Endothelial cell of umbilical vein (primary cell): ENCODE measurements around the gene POLR3C. TPM values are rescaled to one million over a fixed set of nuclear protein-coding genes. Genes with fewer than 3 reads are reported as not detected.

Experiments used
- BruUV-seq: library from RNA; stranded (reverse); fragments of 400-500 nt; replicated peaks from 2 replicates; lab custom pipeline; 2021; lab: Mats Ljungman, UMichigan
- CTCF ChIA-PET: fragments of 300-600, 350-600 bp; sonication (Branson Sonifier 250); formaldehyde crosslinking; loops from one replicate; lab custom pipeline; 2021; ENCODE audit warnings: antibody characterized with exemption, inconsistent platforms; lab: Charles Lee
- POLR2A ChIA-PET: fragments of 300-600, 350-600 bp; sonication (Branson Sonifier 250); formaldehyde crosslinking; loops from one replicate; lab custom pipeline; 2021; ENCODE audit warnings: antibody characterized with exemption, inconsistent platforms; lab: Charles Lee
- DNase-seq: peaks from one replicate; pipeline ENCODE4 v3.0.0-alpha.2; 2011; ENCODE audit warnings: low read depth, low spot score
- FAIRE-seq: peaks from 2 replicates; lab custom pipeline; 2011; peaks lifted over from hg19 to GRCh38; lab: Jason Lieb, UNC
- H2AFZ ChIP-seq: 2 replicates; pipeline ENCODE4 v1.6.0; 2012; ENCODE audit warnings: low read depth, low read length, control low read depth, inconsistent platforms
- H3K27ac ChIP-seq: 2 replicates; pipeline ENCODE4 v1.5.1; 2011; ENCODE audit warnings: low read depth, mild to moderate bottlenecking, control low read depth, low read length, moderate library complexity; ENCODE audit not compliant: insufficient read depth
- H3K27me3 ChIP-seq, 2 experiments: 2 replicates each; pipeline versions ENCODE4 v1.6.0 to v1.6.1; 2011; ENCODE audit warnings: low read length in 2 of 2, mixed read lengths in 1 of 2; ENCODE audit not compliant: control insufficient read depth in 2 of 2, insufficient read depth in 2 of 2
- H3K36me3 ChIP-seq, 2 experiments: 2 replicates in 1 of 2; 3 replicates in 1 of 2; pipeline ENCODE4 v1.5.1; 2011; ENCODE audit warnings: low read length in 2 of 2, mild to moderate bottlenecking in 1 of 2, moderate library complexity in 1 of 2; ENCODE audit not compliant: control insufficient read depth in 2 of 2, insufficient read depth in 2 of 2; ENCODE audit errors: extremely low read depth in 1 of 2
- H3K4me1 ChIP-seq: 3 replicates; pipeline ENCODE4 v1.5.1; 2011; ENCODE audit warnings: mild to moderate bottlenecking, low read length; ENCODE audit not compliant: control insufficient read depth, insufficient read depth; ENCODE audit errors: extremely low read depth
- H3K4me2 ChIP-seq: 2 replicates; pipeline ENCODE4 v1.6.1; 2011; ENCODE audit warnings: low read length, control low read depth, mixed read lengths; ENCODE audit not compliant: insufficient read depth
- H3K4me3 ChIP-seq, 3 experiments: fragments of 200-600 bp in 1 of 3; sonication (generic), shearing (Covaris generic) in 1 of 3; replicated peaks in 1 of 3; 2 replicates each; pipeline ENCODE4 v1.5.1; 2011 to 2016; ENCODE audit warnings: control low read depth in 3 of 3, low read length in 3 of 3, mild to moderate bottlenecking in 2 of 3, inconsistent platforms in 1 of 3, low read depth in 1 of 3, moderate library complexity in 1 of 3; ENCODE audit not compliant: insufficient read depth in 1 of 3
- H3K79me2 ChIP-seq: 2 replicates; pipeline ENCODE4 v1.6.0; 2012; ENCODE audit warnings: low read length, inconsistent platforms; ENCODE audit not compliant: control insufficient read depth, insufficient read depth
- H3K9ac ChIP-seq: replicated peaks from 2 replicates; pipeline ENCODE3; 2011; ENCODE audit warnings: low read length, control low read depth; ENCODE audit not compliant: insufficient read depth; ENCODE audit errors: extremely low read depth
- H3K9me1 ChIP-seq: replicated peaks from 3 replicates; pipeline ENCODE4 v1.6.0; 2011; ENCODE audit warnings: mild to moderate bottlenecking, low read length; ENCODE audit not compliant: control insufficient read depth, insufficient read depth; ENCODE audit errors: extremely low read depth
- H3K9me3 ChIP-seq: replicated peaks from 2 replicates; pipeline ENCODE4 v1.5.1; 2012; ENCODE audit warnings: low read length, inconsistent platforms; ENCODE audit not compliant: control insufficient read depth, insufficient read depth
- H4K20me1 ChIP-seq: replicated peaks from 2 replicates; pipeline ENCODE3; 2011; ENCODE audit warnings: mild to moderate bottlenecking, low read length; ENCODE audit not compliant: control insufficient read depth, insufficient read depth; ENCODE audit errors: extremely low read depth
- CTCF ChIP-seq, 2 donors: IDR thresholded peaks; 1 replicate in 1 of 2; 2 replicates in 1 of 2; pipeline ENCODE4 v1.5.1; 2011; ENCODE audit warnings: low read length in 2 of 2, mild to moderate bottlenecking in 2 of 2, moderate library complexity in 2 of 2, control low read depth in 1 of 2, inconsistent platforms in 1 of 2, low read depth in 1 of 2; ENCODE audit not compliant: insufficient read depth in 1 of 2; ENCODE audit errors: extremely low read depth in 1 of 2
- EZH2 ChIP-seq: IDR thresholded peaks from 2 replicates; pipeline ENCODE4 v1.6.1; 2012; ENCODE audit warnings: borderline replicate concordance, low read depth, mild to moderate bottlenecking, moderate library complexity, low read length, inconsistent platforms; ENCODE audit not compliant: severe bottlenecking
- FOS ChIP-seq: IDR thresholded peaks from 2 replicates; pipeline ENCODE4 v1.6.1; 2011; ENCODE audit warnings: mild to moderate bottlenecking, low read length, moderate library complexity, borderline replicate concordance; ENCODE audit not compliant: insufficient read depth
- GATA2 ChIP-seq: IDR thresholded peaks from 2 replicates; pipeline ENCODE4 v1.7.0; 2011; ENCODE audit warnings: low read depth, mild to moderate bottlenecking, moderate library complexity, mixed read lengths, low read length; ENCODE audit not compliant: insufficient read length, insufficient read depth
- JUN ChIP-seq: IDR thresholded peaks from 2 replicates; pipeline ENCODE4 v1.6.1; 2011; ENCODE audit warnings: borderline replicate concordance, low read depth; ENCODE audit not compliant: insufficient read length, insufficient read depth
- MAX ChIP-seq: IDR thresholded peaks from 2 replicates; pipeline ENCODE4 v1.6.1; 2011; ENCODE audit not compliant: insufficient read depth, insufficient read length
- MYC ChIP-seq: IDR thresholded peaks from one replicate; pipeline ENCODE4 v1.6.1; 2011; ENCODE audit warnings: mild to moderate bottlenecking, low read depth, low read length
- POLR2A ChIP-seq: IDR thresholded peaks from 2 replicates; pipeline ENCODE4 v1.6.1; 2012; ENCODE audit warnings: low read depth, mild to moderate bottlenecking, control low read depth, low read length
- POLR2AphosphoS5 ChIP-seq: IDR thresholded peaks from 2 replicates; pipeline ENCODE4 v1.6.1; 2012; ENCODE audit warnings: low read depth, mild to moderate bottlenecking, control low read depth, low read length, moderate library complexity; ENCODE audit not compliant: insufficient read depth
- dilution Hi-C: fragments of 300-500 bp; cut with MboI; formaldehyde crosslinking; loops from one replicate; pipeline ENCODE4 v1.15.0; 2019; ENCODE audit warnings: low sequenced_read_pairs; ENCODE audit not compliant: extremely low pct_ligation_motif_present
- intact Hi-C: fragments of 100-400 bp; cut with micrococcal nuclease; formaldehyde crosslinking; loops from one replicate; pipeline ENCODE4 v1.10.0; 2022
- polyA plus RNA-seq, 4 experiments: library from polyadenylated mRNA; depleted of rRNA in 3 of 4; stranded (reverse) in 3 of 4; unstranded in 1 of 4; fragments of >200 nt; gene quantifications; 2 replicates each; pipeline versions ENCODE4 v1.2.1 to v1.2.3, GENCODE V29; 2011 to 2012; ENCODE audit warnings: missing spikeins in 1 of 4
- total RNA-seq: library from RNA; stranded (reverse); gene quantifications from 2 replicates; pipeline ENCODE4 v1.2.3, GENCODE V29; 2021

Gene POLR3C
- total and polyA plus RNA-seq, 2 donors (not counting 3 experiments of a cell fraction or from before 2014, with no cell fraction given): 28.4 to 30.4 TPM

GRCh38 chr1:145877923-145878486 lies 54.0 kb downstream of the POLR3C start:
- no TSS peak for BruUV-seq
- intact Hi-C loops (no loop called here), dilution Hi-C loops (no loop called here)
- Histone ChIP-seq H3K27ac (no peak overlapping the region), H3K9ac (no peak overlapping the region), H4K20me1 (no peaks in the 10 kb centered on the region), H3K9me1 (no peaks in the 10 kb centered on the region), H3K27me3 (peaks cover 2 to 3% of the 10 kb centered on the region in 2 experiments), H3K4me3 (no peak overlapping the region), H3K9me3 (no peaks in the 10 kb centered on the region), H3K36me3 (no peaks in the 10 kb centered on the region), H2AFZ (no peak overlapping the region), H3K79me2 (no peaks in the 10 kb centered on the region), H3K4me1 (no peaks in the 10 kb centered on the region), H3K4me2 (no peak overlapping the region)
- POLR2A ChIA-PET: no interaction called here
- DNase-seq (no peak), FAIRE-seq (no peak)
- TF ChIP-seq POLR2AphosphoS5: no peak
- no peak for TF ChIP-seq EZH2
- no peak for TF ChIP-seq GATA2
- TF ChIP-seq MAX: no peak
- TF ChIP-seq FOS: no peak
- no peak for TF ChIP-seq JUN
- no peak for TF ChIP-seq POLR2A
- TF ChIP-seq MYC: no peak
- no peak for TF ChIP-seq CTCF (IDR thresholded peaks at IDR 0.05; ENCODE audit: extremely low read depth in 1 of 2, insufficient read depth in 1 of 2, low read depth in 1 of 2, low read length in 2 of 2)
- CTCF ChIA-PET: interaction anchor here (1.0 to 3.6 kb wide), 6 partner anchors 8 to 33 kb away, joined by 3 to 16 read pairs (median 4); partner anchors contain the start of gene NUDT17
